SK-N-SH (cell line): ENCODE measurements around the gene MINDY1.

Experiments used
- CTCF ChIP-seq: fragments of 200-600 bp; sonication (generic); IDR thresholded peaks from 2 replicates; pipeline ENCODE4 v1.6.1; 2017; ENCODE audit warnings: antibody characterized with exemption, mild to moderate bottlenecking, moderate library complexity
- ELF1 ChIP-seq: IDR thresholded peaks from 2 replicates; pipeline ENCODE4 v1.4.0; 2012
- FOXJ3 ChIP-seq: sonication (generic); formaldehyde crosslinking; IDR thresholded peaks from 2 replicates; pipeline ENCODE4 v1.5.1; 2020; ENCODE audit warnings: mild to moderate bottlenecking, missing genetic modification reagents
- GABPA ChIP-seq: IDR thresholded peaks from 2 replicates; pipeline ENCODE4 v1.4.0; 2012; ENCODE audit warnings: low read depth, mild to moderate bottlenecking
- MXI1 ChIP-seq: IDR thresholded peaks from 2 replicates; pipeline ENCODE4 v1.6.1; 2012; ENCODE audit warnings: mild to moderate bottlenecking, low read depth, low read length, improper control_type of control experiment
- NRF1 ChIP-seq: IDR thresholded peaks from 2 replicates; pipeline ENCODE4 v1.6.1; 2012; ENCODE audit warnings: low read depth, mild to moderate bottlenecking, low read length
- POLR2AphosphoS5 ChIP-seq: IDR thresholded peaks from 2 replicates; pipeline ENCODE4 v1.6.1; 2012; ENCODE audit warnings: low read depth, low read length
- SIN3A ChIP-seq: IDR thresholded peaks from 2 replicates; pipeline ENCODE4 v1.6.1; 2012; ENCODE audit warnings: low read depth, mild to moderate bottlenecking, low read length, moderate library complexity, borderline replicate concordance
- SMC3 ChIP-seq: IDR thresholded peaks from 2 replicates; pipeline ENCODE4 v1.6.1; 2012; ENCODE audit warnings: low read depth, low read length, improper control_type of control experiment
- TAF1 ChIP-seq: IDR thresholded peaks from 2 replicates; pipeline ENCODE4 v1.6.1; 2012; ENCODE audit warnings: low read depth, mild to moderate bottlenecking, low read length, moderate library complexity, borderline replicate concordance
- TF ChIP-seq, protein P1 (sequence below): IDR thresholded peaks from 2 replicates; pipeline ENCODE4; 2012

DNA sequence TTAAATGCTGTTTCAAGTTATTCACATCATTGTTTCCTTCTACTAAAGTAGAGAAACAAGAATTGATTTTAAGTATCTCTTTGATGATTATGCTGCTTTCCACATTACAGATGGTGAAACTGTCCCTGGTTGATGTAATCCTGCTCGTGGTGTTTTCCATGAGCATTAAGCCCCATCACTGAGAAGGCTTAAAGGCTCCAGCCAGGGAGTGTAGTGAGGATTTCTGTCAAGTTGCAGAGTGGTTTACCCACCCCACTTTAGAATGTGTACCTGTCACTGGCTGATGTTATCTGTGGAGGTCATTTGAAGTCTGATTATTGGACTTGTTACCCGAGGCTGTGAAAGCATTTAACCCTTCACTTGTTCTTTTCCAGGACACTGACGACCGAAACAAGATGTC lies 44.9 kb downstream of the MINDY1 start:
- TF ChIP-seq CTCF (no peak), GABPA (no peak), SIN3A (no peak), POLR2AphosphoS5 (no peak), TAF1 (no peak), FOXJ3 (CRISPR knock-in tag) (no peak), NRF1 (no peak), SMC3 (no peak), ELF1 (no peak), MXI1 (no peak)
- TF ChIP-seq, protein P1, sequence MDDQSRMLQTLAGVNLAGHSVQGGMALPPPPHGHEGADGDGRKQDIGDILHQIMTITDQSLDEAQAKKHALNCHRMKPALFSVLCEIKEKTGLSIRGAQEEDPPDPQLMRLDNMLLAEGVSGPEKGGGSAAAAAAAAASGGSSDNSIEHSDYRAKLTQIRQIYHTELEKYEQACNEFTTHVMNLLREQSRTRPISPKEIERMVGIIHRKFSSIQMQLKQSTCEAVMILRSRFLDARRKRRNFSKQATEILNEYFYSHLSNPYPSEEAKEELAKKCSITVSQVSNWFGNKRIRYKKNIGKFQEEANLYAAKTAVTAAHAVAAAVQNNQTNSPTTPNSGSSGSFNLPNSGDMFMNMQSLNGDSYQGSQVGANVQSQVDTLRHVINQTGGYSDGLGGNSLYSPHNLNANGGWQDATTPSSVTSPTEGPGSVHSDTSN: no peak
